ENCODE measurements around the gene WBP1L.

- no peak for TF ChIP-seq POLR2AphosphoS5 (IDR thresholded peaks at IDR 0.05; ENCODE audit: low read depth)
- no peak for TF ChIP-seq CTCF (conservative IDR thresholded peaks at IDR 0.05; ENCODE audit: low read depth in 2 of 2)
- no peak for TF ChIP-seq EZH2phosphoT487 (IDR thresholded peaks at IDR 0.05; ENCODE audit: unreplicated experiment)
- no peak for TF ChIP-seq REST (IDR thresholded peaks at IDR 0.05; ENCODE audit: unreplicated experiment)
- no peak for TF ChIP-seq ZNF331 (CRISPR knock-in tag; IDR thresholded peaks at IDR 0.05; ENCODE audit: low read depth)
- no peak for TF ChIP-seq ZNF462 (CRISPR knock-in tag; IDR thresholded peaks at IDR 0.05)
- TF ChIP-seq ETS1 (IDR thresholded peaks at IDR 0.05) = no peak
- no peak for TF ChIP-seq EZH2 (IDR thresholded peaks at IDR 0.05; ENCODE audit: low read depth, unreplicated experiment)
- TF ChIP-seq NANOG (IDR thresholded peaks at IDR 0.05; ENCODE audit: borderline replicate concordance) = no peak
These were observed 27.0 kb downstream of the WBP1L start for GRCh38 chr10:102770792-102771191.
